ENCODE measurements around the gene CATSPER1.
A peak's percentile ranks its signal among the peaks of the same experiment; 100 is the strongest.

The CATSPER1 gene

GRCh38 chr11:65968600-65969482 is 57.4 kb downstream of the CATSPER1 start:
- peak; percentile 49 to 77 for DNase-seq

GRCh38 chr11:65967329-65967934 is 58.8 kb downstream of the CATSPER1 start:
- DNase-seq: no peak

Data from inflammatory macrophage treated with lipopolysaccharide for 1 hour (primary cell).